Esophagus squamous epithelium (tissue), 4 donors: Measurements from ENCODE around the gene HPN.

ENCODE experiments used
- POLR2A ChIP-seq, 4 donors: fragments of 450-650 bp; IDR thresholded peaks; one replicate each; pipeline ENCODE4 v1.6.1; 2017; ENCODE audit warnings: antibody characterized with exemption in 4 of 4, mild to moderate bottlenecking in 4 of 4, moderate library complexity in 3 of 4
- TF ChIP-seq, protein P1 (sequence below), 6 experiments: fragments of 450-650 bp in 4 of 6; fragments of 200-600 bp in 2 of 6; sonication (generic) in 2 of 6; IDR thresholded peaks; one replicate each; pipeline ENCODE4 v1.5.1; 2016 to 2019; ENCODE audit warnings: antibody characterized with exemption in 6 of 6, mild to moderate bottlenecking in 4 of 6, moderate library complexity in 4 of 6

DNA sequence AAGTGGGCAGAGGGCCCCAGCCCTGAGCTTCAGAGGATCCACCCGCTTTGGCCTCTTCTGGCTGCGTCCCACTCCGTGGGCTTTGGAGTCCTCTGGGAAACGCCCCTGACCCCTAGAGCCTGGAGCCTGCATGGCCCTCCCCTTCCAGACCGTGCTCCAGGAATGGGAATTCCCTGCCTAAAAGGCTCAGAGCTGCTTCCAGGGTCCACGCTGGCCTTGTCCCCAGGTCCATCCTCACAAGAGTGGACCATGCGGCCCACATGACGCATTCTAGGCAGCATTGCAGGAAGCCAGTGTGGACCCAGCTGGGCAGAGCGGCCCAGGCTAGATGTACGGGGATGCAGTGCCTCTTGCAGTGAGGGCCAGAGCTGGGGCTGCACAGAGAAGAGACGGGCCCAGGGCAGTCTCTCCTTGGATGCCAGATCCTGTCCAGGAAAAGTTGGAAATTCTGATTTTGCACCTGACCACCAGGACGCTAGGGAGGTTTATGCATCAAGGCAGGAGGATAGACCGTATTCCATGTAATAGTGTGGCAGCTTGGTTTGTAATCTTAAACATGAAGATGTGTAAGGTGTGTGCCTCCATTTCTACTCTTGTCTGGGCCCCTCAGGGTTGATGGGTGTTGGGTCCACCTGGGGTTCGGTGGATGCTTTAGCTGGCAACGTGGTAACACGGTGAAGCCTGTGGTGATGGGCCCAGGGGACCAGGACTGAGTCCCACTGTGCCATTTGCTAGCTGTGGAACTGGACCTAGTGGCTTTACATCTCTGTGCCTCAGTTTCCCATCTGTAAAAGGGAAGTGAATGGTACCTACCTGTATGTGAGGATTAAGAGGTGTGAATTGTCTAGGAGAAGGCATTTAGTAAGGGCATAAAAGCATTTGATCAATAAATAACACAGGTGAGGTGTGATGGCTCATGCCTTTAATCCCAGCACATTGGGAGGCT, 59.3 kb downstream of the HPN start:
- TF ChIP-seq, protein P1, sequence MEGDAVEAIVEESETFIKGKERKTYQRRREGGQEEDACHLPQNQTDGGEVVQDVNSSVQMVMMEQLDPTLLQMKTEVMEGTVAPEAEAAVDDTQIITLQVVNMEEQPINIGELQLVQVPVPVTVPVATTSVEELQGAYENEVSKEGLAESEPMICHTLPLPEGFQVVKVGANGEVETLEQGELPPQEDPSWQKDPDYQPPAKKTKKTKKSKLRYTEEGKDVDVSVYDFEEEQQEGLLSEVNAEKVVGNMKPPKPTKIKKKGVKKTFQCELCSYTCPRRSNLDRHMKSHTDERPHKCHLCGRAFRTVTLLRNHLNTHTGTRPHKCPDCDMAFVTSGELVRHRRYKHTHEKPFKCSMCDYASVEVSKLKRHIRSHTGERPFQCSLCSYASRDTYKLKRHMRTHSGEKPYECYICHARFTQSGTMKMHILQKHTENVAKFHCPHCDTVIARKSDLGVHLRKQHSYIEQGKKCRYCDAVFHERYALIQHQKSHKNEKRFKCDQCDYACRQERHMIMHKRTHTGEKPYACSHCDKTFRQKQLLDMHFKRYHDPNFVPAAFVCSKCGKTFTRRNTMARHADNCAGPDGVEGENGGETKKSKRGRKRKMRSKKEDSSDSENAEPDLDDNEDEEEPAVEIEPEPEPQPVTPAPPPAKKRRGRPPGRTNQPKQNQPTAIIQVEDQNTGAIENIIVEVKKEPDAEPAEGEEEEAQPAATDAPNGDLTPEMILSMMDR (IDR thresholded peaks at IDR 0.05) = no peak
- TF ChIP-seq POLR2A (IDR thresholded peaks at IDR 0.05) = no peak
